ENCODE data around the gene KCNJ11.
"Not testable (repeated sequence)": the region's sequence is repeated elsewhere in the genome, so short reads cannot be mapped to it uniquely, and the experiment has no call there.

KCNJ11 gene

DNA sequence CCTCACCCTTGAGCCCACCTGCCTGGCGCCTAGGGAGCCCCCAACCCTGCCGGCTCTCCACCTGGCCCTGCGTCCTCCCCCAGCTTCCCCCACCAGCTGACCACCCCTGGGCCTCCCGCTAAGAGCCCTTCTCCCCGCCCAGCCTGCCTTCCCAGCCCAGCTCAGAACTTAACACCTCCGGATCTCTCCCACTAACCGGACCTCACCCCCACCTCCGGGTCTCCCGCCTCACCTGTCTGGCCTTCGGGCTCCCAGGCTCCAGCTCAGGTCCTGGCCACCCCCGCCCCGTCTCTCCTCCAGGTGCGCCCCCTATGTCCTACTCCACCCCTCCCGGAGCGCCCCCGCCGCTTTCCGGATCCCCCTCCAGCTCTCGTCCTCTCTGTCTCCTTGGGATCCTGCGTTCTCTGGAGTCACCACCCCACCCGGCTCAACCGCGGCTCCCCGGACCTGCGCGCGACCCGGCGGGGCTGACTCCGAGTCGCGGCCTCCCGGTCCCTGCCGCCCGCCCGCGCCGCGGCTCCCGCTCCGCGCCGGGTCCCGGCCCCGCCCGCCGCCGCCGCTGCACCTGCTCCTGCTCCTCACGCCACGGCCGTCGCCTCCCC lies at the start of gene KCNJ11:
Gene KCNJ11, minus strand, starts transcription at position 51 of the 602 bp plus-strand sequence. CDS start 568 bp downstream, outside the sequence.
- no peak for DNase-seq (ENCODE audit: low read depth)

DNA sequence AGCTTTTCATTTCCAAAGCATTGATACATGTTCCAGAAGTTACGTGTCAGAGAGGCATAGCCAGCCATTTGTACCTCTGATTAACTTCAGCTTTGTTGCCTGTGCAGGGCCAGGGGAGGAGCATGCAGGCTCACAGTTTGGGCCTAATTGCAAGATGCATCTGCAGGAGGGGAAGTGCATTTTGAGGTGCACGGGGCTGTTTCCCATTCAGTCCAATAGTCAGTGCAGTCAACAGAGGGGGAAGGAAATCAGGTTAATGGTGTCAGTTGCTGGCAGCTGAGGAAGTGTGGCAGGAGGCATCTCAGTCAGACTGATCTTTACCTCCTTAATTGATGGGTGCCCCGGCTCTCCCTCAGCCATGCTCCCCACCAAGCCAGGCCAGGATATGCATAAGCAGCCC lies 48.9 kb upstream of the KCNJ11 start:
- DNase-seq (ENCODE audit: low read depth), result no peak

DNA sequence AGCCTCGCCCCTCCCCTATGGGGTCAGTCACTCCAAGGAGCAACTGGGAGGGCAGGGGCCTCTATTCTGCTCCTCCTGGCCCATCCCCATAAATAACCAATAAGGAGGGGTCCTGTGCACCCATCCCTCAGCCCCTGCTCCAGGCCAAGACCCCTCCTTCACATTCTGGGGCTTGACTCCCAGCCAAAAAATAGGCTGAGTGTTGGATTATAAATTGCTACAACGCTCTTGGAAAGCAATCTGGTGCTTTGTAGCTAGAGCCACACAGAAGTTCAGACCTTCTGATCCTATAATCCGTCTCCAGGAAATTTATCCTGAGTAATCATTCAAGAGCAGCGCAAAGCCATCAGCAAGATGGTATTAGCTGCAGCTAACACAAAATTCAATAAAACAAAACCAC lies 45.6 kb upstream of the KCNJ11 start:
- DNase-seq (ENCODE audit: low read depth), result no peak

DNA sequence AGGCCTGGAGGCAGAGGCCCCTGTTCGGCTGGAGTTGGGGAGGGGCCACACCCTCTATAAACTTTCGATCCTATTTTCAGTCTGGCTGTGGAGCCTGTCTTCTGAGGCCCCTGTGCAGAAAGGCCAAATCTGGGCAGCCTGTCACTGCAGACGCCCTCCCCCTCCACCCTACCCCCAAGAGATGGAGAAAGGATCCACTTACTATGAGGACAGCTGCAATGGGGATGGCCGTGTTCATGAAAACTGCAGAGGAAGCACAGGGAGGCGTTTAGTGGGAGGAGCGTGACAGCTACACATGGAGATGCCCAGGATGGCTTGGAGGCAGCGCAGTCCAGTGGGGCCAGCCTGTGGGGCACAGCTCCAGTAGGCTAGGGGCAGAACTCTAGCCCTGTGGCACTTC lies 43.5 kb upstream of the KCNJ11 start:
- no peak for DNase-seq (ENCODE audit: low read depth)

DNA sequence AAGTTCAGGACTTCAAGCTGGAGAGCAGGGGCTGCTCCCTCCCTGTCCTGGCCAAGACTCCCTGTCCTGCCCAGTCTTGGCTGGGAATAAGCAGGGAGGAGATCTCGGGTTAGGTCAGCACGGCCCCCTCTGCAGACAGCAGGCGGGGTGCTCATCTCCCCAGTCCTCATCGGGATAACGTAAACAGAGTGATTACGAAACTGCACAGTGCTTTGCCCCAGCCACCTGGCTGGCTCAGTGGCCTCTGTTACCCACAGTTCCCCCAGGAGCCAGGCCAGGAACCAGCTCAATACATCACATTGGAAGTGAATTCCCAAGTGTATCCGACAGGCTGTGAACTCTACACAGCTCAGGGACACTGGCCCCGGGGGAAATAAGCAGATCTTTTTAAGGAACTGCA lies 42.7 kb upstream of the KCNJ11 start:
- DNase-seq (ENCODE audit: low read depth), result no peak

DNA sequence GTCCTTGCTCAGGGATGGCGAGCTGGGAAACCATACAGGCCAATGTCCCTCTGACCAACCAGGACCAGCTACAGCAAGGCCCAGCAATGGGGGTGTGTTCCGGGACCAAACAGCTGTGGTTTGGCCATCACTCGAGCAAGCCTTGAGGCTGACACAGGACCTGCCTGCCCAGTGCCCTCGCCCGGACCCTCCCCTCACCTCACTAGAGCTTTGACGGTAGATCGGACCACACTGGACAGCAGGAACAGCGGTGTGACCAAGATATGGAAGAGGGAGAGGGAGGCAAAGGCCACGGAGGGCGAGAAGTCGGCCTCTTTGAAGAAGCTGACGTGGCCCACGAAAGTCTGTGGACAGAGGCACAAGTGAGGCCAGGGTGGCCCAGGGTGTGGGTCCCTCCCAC lies 42.2 kb upstream of the KCNJ11 start:
- no peak for DNase-seq (ENCODE audit: low read depth)

DNA sequence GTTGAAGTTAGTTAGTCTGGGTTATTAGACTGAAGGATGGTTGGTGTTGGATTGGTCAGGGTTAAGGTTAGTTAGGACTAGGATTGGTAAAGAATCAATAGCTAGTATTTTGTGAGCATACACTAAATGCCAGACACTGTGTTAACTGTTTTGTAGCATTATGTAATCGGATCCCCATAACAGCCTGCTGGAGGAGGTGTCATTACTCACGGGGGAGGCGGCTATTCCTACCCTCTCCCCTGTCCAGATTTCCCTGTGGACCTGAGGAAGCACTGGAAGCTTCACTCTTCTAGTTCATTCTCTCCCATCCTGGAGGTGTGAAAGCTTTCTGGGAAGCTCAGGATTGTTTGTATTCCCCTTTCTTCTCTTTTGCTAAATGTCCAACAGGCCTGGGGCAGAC lies 40.5 kb upstream of the KCNJ11 start:
- DNase-seq (ENCODE audit: low read depth), result no peak

DNA sequence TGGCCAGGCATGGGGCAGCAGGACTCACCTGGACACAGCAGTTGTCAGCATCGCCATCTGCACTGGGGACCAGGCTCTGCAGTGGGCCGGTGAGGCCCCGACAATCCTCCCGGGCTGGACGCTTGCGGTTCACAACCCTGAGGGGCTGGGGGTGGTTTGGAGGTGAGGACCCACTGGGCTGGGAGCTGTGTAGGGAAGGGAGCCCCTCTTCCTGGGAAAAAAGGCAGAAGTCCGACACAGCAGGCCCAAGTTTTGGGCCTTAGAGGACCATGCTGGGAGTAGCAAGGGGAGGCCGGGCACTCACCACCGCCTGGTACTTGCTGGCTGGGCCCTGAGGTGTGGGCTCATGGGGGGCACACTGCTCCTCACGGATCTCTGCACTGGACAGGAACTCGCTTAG lies 39.8 kb upstream of the KCNJ11 start:
- no peak for DNase-seq (ENCODE audit: low read depth)

DNA sequence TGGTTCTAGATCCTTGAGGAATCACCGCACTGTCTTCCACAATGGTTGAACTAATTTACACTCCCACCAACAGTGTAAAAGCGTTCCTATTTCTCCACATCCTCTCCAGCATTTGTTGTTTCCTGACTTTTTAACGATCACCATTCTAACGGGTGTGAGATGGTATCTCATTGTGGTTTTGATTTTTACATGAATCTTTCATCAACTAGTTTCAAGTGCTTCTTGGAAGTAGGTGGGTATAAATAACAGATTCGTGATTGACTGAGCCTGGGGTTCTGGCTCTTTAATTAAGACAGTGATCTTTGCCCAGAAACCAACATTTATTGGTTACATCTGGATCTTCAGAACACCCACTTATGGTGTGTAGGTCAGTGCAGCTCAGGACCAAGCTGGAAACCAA lies 37.8 kb upstream of the KCNJ11 start:
- not testable (repeated sequence) for DNase-seq (ENCODE audit: low read depth)

DNA sequence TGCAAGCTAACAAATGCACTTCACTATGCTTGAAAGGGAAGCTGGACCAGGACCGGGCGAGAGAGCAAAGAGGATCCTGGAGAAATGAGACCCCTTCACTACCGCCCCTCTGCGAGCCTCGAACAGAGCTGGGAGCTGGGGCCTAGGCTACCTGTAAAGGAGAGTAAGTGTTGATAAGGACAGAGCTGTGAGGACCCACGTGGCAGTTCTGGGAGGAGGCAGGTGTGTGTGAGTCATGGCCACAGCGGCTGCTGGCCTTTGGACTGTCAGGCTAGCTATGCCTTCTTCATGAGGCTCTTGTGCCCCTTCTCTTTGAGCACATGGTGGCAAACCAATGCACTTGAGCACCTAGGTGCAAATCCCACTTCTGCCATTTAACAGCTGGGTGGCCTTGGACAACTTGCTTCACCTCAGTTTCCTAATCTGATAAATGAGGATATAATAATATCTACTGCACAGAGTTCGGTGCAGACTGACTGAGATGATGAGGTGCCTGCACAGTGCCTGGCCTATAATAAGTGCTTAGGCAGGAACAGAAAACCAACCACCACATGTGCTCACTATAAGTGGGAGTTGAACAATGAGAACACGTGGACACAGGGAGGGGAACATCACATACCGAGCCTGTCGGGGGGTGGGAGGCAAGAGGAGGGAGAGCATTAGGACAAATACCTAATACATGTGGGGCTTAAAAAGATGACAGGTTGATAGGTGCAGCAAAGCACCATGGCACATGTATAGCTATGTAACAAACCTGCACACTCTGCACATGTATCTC lies 35.3 kb upstream of the KCNJ11 start:
- no peak for DNase-seq (ENCODE audit: low read depth)

DNA sequence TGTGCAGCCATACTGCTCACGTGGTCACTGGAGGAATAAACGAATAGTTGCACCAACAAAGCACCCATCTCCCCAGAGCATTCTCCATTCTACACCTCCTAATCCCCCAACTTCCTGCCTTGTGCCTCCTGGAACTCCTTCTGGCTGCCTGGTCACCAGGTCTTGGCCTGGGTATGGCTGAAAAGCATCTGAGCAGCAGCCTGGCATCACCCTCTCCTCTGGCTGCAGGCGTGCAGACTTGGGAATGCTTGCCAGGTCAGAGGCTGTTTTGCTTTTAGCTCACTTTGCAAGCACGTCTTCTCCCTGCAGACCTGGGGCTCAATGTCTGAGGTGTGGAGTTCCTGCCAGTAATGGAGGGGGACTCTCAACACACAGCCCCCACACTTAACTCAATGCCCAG lies 33.3 kb upstream of the KCNJ11 start:
- DNase-seq (ENCODE audit: low read depth), result no peak

DNA sequence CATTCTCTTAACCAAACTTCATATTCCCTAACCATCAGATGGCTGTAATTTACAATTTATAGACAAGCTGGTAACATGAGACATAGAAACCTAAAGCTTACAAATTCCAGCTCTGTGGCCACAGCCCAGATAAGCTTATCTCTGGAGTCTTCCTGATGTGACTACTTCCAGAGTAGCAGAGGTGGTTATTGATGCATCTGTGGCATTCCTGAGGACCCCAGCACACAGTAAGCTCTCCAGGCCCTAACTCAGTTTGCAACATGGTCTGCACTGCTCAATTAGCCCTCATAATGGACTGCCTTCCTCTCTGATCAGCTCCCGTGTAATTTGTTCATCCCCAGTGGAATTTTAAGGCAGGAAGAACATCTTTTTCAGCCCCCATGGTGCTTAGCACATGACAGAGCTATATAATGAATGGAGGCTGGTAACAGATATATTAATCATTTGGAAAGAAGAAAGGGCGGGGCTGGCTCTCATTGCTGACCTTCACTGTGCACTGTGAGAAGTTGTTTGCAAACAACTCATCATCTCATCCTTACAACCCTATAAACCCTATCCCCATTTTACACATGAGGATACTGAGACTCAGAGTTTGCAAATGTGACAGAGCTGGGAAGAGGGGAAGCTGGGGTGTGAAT lies 30.1 kb upstream of the KCNJ11 start:
- DNase-seq (ENCODE audit: low read depth), result no peak

DNA sequence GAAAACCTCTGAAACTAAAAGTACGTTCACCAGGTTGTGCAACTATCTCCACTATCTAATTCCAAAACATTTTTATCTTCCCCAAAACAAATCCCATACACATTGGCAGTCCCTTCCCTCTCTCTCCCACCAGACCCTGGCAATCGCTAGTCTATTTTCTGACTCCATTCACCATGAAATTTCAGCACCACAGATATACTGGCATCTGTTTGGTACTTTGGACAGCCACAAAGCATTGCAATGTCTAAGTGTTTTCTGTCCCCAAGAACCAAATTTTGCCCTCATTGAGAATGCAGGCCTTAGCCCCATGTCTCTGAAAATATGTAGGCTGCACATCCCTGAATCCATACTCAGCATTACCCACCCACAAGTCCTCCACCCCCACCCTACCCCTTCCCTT lies 28.0 kb upstream of the KCNJ11 start:
- no peak for DNase-seq (ENCODE audit: low read depth)

DNA sequence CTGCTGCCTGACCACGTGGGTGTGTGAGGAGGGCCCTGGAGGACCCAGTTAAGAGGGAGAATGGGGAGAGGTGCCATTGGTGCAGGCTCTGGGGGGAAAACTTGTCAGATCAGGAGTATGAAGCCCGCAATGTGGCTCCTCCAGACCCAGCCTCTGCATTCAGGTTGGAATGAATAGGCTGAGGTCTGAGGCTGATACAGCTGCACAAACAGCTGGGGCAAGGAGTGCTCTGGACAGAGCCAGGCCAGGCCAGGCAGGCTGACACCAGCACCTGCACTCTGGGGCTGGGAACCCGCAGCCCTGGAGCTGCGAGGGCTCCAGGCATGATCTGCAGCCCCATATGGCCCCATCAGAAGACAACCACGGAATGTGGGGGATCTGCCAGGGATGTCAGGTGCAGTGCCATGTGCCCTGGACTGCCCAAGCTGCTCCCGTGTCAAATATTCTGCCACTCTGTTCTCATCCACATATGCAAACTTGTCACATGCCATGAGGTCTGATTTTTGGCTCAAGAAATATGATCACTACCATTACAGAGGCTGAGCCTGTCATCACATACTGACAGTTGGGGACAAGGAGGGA lies 27.2 kb upstream of the KCNJ11 start:
- DNase-seq (ENCODE audit: low read depth), result no peak

DNA sequence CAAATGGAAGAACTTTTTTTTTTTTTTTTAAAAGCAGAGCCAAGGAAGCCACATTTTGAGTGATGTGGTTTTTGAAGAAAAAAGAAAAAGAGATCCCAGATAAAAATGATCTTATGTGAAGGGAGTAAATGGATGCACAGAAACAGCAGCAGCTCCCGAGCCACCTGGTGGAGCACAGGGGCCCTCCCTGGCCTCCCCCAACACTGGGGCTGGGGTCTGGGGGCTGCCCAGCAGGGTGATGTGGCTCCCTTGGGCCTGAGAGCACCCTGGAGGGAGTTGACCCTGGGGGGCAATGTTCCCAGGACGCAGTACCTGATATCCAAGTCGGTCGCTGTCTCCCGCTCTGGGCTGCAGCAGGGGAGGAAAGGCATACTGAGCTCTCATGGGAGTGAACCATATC lies 26.5 kb upstream of the KCNJ11 start:
- DNase-seq (ENCODE audit: low read depth), result no peak

DNA sequence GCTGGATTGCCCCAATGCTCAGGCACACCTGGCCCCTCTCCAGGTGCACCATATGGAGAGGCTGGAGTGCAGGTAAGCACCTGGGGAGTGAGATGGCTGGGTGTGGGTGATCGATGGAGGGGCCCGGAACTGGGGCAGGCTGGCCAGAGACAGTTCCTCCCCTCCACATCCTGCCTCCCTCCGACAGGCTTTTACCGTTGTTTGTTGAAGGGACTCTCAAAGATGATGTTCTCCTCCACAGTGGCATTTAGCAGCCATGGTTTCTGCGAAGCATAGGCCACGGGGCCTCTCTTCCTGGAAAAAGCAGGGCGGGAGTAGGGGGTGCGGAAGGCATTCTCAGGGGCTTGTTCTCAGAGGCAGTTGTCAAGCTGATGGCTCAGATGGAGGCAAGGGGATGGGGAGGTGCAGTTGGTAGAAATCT lies 25.9 kb upstream of the KCNJ11 start:
- no peak for DNase-seq (ENCODE audit: low read depth)

DNA sequence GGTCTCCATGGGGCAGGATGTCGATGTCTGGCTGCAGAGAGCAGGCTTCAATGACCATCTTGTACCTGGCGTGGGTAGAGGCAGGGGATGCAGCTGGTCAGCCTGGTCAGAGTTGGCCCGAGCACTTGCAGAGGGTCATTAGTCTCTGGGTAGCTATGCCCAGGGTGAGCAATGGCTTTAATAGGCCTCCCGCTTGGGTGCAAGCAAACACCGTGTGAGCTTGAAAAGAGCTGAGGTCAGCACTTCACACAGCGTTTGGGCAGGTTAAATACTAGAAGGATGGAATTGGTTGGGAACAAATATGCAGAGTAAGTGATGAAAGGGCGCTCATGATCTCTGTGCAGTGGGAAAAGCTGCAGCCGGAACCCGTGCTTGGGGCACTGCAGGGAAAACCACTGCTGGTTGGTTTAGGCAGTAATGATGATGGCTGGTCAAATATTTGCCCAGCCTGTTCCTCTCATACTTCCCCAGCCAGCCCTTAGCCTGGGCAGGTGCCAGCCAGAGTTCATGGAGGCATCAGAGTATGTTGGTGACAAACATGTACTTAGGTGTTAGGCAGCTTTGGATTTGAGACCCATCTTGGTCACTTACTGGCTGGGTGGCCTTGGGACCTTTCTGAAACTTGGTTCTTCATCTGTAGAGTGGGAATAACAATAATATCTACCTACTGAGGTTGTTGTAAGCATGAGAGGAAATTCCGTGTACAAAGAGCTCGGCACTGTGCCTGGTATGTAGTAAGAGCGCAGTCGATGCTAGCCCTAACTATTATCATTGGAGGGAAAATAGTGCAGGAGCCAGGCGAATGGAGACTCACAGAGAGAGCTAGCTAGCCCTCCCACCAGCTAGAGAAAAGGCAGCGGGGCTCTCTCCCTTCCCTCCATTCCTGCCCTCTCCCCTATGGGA lies 25.2 kb upstream of the KCNJ11 start:
- no peak for DNase-seq (ENCODE audit: low read depth)

DNA sequence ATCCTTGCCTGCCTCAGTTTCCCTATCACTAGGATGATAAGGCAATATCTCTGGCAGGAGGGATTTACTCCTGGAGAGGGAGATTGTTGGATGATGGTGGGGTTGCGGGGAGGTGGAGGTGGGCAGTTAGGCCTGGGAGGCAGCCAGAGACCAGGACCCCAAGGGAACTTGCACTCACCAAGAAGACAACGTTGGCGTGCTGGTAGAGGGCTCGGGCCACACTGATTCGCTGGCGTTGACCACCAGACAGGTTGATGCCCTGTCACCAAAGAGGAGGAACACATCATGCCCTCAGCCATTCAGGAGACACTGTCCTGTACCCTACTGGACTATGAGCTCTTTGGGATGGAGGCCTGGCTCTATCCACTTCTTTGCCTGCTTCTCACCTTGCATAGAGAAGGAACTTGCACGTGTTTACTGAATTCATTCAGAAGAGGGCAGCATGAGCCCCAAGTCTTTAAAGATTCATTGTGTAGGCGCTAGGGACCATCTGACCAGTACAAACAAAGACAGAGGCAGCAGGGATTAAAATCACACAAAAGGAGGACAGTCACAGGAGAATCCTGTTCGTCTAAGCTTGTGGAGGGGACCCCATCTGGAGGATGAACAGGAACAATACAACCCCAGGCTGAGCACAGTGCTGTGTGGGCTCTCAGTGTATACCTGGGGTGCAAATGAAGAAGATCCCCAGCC lies 24.2 kb upstream of the KCNJ11 start:
- no peak for DNase-seq (ENCODE audit: low read depth)

DNA sequence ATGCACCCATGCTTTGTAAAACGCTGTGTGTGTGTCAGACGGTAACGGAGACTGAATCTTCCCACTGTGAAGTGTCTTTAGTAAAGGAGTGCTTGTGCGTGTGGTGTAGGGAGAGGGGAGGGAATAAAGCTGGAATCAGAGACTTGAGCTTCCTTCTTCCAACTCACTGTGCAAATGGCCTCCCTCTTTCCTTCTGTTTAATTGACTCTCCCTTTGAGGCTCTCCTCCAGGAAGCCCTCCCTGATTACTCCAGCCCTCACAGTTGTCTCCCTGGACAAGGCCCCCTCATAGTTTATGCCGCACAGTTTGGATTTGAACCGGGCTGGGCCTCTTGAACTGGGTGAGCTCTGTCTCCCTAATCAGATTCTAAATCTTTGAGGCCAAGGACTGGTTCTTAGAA lies 23.0 kb upstream of the KCNJ11 start:
- no peak for DNase-seq (ENCODE audit: low read depth)

DNA sequence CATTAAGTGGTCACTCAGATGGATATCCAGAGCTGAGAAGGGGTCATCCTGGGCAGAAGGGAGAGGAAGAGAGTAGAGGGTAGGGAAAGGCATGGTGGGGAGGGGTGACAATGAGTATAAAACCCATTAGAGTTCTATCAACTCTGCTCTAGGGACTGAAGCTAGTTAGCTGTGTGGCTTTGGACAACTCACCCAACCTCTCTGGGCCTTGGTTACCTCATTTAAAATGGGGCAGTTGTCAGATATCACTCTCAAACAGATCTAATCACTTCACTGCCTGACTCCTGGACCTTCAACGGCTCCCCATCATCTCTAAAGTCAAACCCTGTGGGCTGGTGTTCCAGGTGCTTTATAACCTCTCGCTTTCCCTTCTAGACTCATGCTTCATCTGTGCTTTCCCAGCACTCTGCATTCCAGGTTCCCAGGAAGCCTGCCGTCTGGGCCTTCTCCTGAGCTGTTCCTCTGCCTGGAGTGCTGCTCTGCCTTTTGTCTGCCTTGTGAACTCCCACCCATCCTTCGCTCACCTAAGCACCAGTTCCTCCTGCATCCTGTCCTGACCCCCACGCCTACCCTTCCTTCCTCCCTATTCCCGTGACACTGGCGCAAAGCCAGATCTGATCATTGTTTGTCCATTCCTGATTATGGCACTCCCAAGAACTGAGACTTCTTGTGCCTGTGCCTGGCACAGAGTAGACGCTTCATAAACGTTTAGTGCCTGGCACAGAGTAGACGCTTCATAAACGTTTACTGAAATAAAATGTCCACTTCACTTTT lies 22.3 kb upstream of the KCNJ11 start:
- DNase-seq (ENCODE audit: low read depth), result no peak

DNA sequence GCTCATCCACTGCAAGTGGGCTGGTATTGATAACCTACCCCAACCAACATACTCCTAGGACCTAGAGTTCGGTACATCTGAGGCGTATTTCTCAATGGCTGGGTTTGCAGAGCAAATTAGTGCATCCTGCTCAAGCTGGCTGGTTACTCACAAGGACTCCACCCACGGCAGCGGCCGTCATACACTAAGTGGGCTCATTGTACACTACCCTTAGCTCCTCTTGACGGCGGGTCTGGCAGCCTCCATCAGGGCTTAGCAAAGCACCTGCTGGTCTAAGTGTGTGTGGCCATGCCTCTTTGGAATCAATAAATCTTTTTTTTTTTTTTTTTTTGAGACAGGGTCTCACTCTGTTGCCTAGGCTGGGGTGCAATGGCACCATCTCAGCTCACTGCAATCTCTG lies 20.2 kb upstream of the KCNJ11 start:
- no peak for DNase-seq (ENCODE audit: low read depth)
